SK-N-SH treated with all-trans-retinoic acid at 6 μM for 48 hours (cell line): ENCODE data around the gene CEMIP2.

Experiments used
- ATAC-seq: fragments of 200-7000 bp; cut with Tn5 transposase; 3 replicates; pipeline ENCODE4 v1.9.1; 2020; ENCODE audit warnings: mild to moderate bottlenecking, moderate library complexity
- ARNTL ChIP-seq: fragments of 450-650 bp; formaldehyde crosslinking; IDR thresholded peaks from 2 replicates; pipeline ENCODE4 v1.5.0; 2020; ENCODE audit warnings: low read depth, mild to moderate bottlenecking, moderate library complexity, borderline replicate concordance
- BACH2 ChIP-seq: fragments of 250-450 bp; sonication (Bioruptor Pico); IDR thresholded peaks from 2 replicates; pipeline ENCODE4 v1.9.0; 2021; ENCODE audit warnings: mild to moderate bottlenecking, borderline replicate concordance
- CREB5 ChIP-seq: fragments of 250-450 bp; sonication (Bioruptor Pico); IDR thresholded peaks from 2 replicates; pipeline ENCODE4 v1.5.1; 2020; ENCODE audit warnings: low read depth, mild to moderate bottlenecking, moderate library complexity
- CSDC2 ChIP-seq: fragments of 250-450 bp; sonication (Bioruptor Pico); IDR thresholded peaks from 2 replicates; pipeline ENCODE4 v1.5.0; 2020; ENCODE audit warnings: mild to moderate bottlenecking, moderate library complexity
- CSRNP3 ChIP-seq: fragments of 250-450 bp; sonication (Bioruptor Pico); IDR thresholded peaks from 2 replicates; pipeline ENCODE4 v1.5.1; 2021; ENCODE audit warnings: mild to moderate bottlenecking, moderate library complexity
- ISL1 ChIP-seq: fragments of 250-450 bp; sonication (Bioruptor Pico); IDR thresholded peaks from 2 replicates; pipeline ENCODE4 v2.1.2; 2022; ENCODE audit warnings: mild to moderate bottlenecking, moderate library complexity
- OSR1 ChIP-seq: fragments of 250-450 bp; sonication (Bioruptor Pico); IDR thresholded peaks from 2 replicates; pipeline ENCODE4 v1.8.0; 2022; ENCODE audit warnings: moderate library complexity, mild to moderate bottlenecking, inconsistent platforms
- POU6F1 ChIP-seq: fragments of 250-450 bp; sonication (Bioruptor Pico); IDR thresholded peaks from 2 replicates; pipeline ENCODE4 v1.8.0; 2021; ENCODE audit warnings: low read depth, mild to moderate bottlenecking, moderate library complexity, borderline replicate concordance
- PPARA ChIP-seq: fragments of 250-450 bp; sonication (Bioruptor Pico); IDR thresholded peaks from 2 replicates; pipeline ENCODE4 v1.5.0; 2020; ENCODE audit warnings: mild to moderate bottlenecking, borderline replicate concordance
- RARB ChIP-seq: fragments of 250-450 bp; sonication (Bioruptor Pico); IDR thresholded peaks from 2 replicates; pipeline ENCODE4 v1.8.0; 2021; ENCODE audit warnings: mild to moderate bottlenecking, moderate library complexity
- SNAI2 ChIP-seq: fragments of 250-450 bp; sonication (Bioruptor Pico); IDR thresholded peaks from 2 replicates; pipeline ENCODE4 v1.5.0; 2020; ENCODE audit warnings: mild to moderate bottlenecking, moderate library complexity
- TOX ChIP-seq: fragments of 250-450 bp; sonication (Bioruptor Pico); IDR thresholded peaks from 2 replicates; pipeline ENCODE4 v1.8.0; 2021; ENCODE audit warnings: mild to moderate bottlenecking, moderate library complexity, borderline replicate concordance
- TSHZ2 ChIP-seq: fragments of 250-450 bp; sonication (Bioruptor Pico); IDR thresholded peaks from 2 replicates; pipeline ENCODE4 v1.5.0; 2020; ENCODE audit warnings: mild to moderate bottlenecking, moderate library complexity
- ZC3H10 ChIP-seq: fragments of 250-450 bp; sonication (Bioruptor Pico); IDR thresholded peaks from 2 replicates; pipeline ENCODE4 v1.5.1; 2021; ENCODE audit warnings: mild to moderate bottlenecking, moderate library complexity
- ZFP3 ChIP-seq: fragments of 250-450 bp; sonication (Bioruptor Pico); IDR thresholded peaks from 2 replicates; pipeline ENCODE4 v1.5.0; 2020; ENCODE audit warnings: mild to moderate bottlenecking, moderate library complexity
- ZFP30 ChIP-seq: fragments of 450-650 bp; formaldehyde crosslinking; IDR thresholded peaks from 2 replicates; pipeline ENCODE4 v1.5.0; 2022; ENCODE audit warnings: mild to moderate bottlenecking, moderate library complexity
- ZNF565 ChIP-seq: fragments of 450-650 bp; formaldehyde crosslinking; conservative IDR thresholded peaks from 2 replicates; pipeline ENCODE4 v1.5.0; 2020; ENCODE audit warnings: low read depth, mild to moderate bottlenecking, moderate library complexity
- ZNF70 ChIP-seq: fragments of 450-650 bp; formaldehyde crosslinking; IDR thresholded peaks from 2 replicates; pipeline ENCODE4 v1.5.0; 2020; ENCODE audit warnings: mild to moderate bottlenecking, moderate library complexity
- ZNF8 ChIP-seq: fragments of 450-650 bp; formaldehyde crosslinking; IDR thresholded peaks from 2 replicates; pipeline ENCODE4 v1.5.0; 2020; ENCODE audit warnings: mild to moderate bottlenecking, moderate library complexity

Gene CEMIP2

GRCh38 chr9:71763832-71764231, 4.5 kb downstream of the CEMIP2 start:
- ATAC-seq, result peak; percentile 13; the same call in 2 of the 3 replicates
- no peak for TF ChIP-seq CREB5 (CRISPR knock-in tag)
- no peak for TF ChIP-seq ZNF8 (CRISPR knock-in tag)
- no peak for TF ChIP-seq PPARA (CRISPR knock-in tag)
- TF ChIP-seq ZNF70 (CRISPR knock-in tag), result no peak
- TF ChIP-seq ISL1, result no peak
- TF ChIP-seq CSDC2 (CRISPR knock-in tag), result no peak
- TF ChIP-seq, all 23 proteins: peak for 0

- TF ChIP-seq POU6F1 (CRISPR knock-in tag), result no peak
- no peak for TF ChIP-seq CREB5 (CRISPR knock-in tag)
- no peak for TF ChIP-seq CSRNP3 (CRISPR knock-in tag)
- TF ChIP-seq ZNF565 (CRISPR knock-in tag), result no peak
- no peak for TF ChIP-seq ZC3H10 (CRISPR knock-in tag)
- no peak for TF ChIP-seq RARB (CRISPR knock-in tag)
- no peak for TF ChIP-seq BACH2 (CRISPR knock-in tag)
- TF ChIP-seq ISL1, result no peak
- TF ChIP-seq PPARA (CRISPR knock-in tag), result no peak
- TF ChIP-seq ZFP30, result no peak
- no peak for TF ChIP-seq ZNF8 (CRISPR knock-in tag)
- TF ChIP-seq ZFP3 (CRISPR knock-in tag), result no peak
- no peak for TF ChIP-seq ARNTL (CRISPR knock-in tag)
- no peak for TF ChIP-seq SNAI2 (CRISPR knock-in tag)
- peak; percentile 33; the same call in 2 of the 3 replicates for ATAC-seq
Observed at GRCh38 chr9:71762900-71763653, 5.2 kb downstream of the CEMIP2 start.

GRCh38 chr9:71761938-71762353, 6.4 kb downstream of the CEMIP2 start:
- TF ChIP-seq ZNF565 (CRISPR knock-in tag) (no peak), PPARA (CRISPR knock-in tag) (no peak), BACH2 (CRISPR knock-in tag) (no peak), TOX (no peak), OSR1 (CRISPR knock-in tag) (no peak), CSDC2 (CRISPR knock-in tag) (no peak), ZNF8 (CRISPR knock-in tag) (no peak), ISL1 (no peak)
- no peak for ATAC-seq

- ATAC-seq, result no peak; the same call in 2 of the 3 replicates
- TF ChIP-seq RARB (CRISPR knock-in tag), result no peak
- no peak for TF ChIP-seq ZNF70 (CRISPR knock-in tag)
- TF ChIP-seq ZNF8 (CRISPR knock-in tag), result no peak
- TF ChIP-seq ARNTL (CRISPR knock-in tag), result no peak
- no peak for TF ChIP-seq ZFP3 (CRISPR knock-in tag)
- TF ChIP-seq TSHZ2 (CRISPR knock-in tag), result no peak
Observed at GRCh38 chr9:71760901-71761300, 7.4 kb downstream of the CEMIP2 start.
